HG03045 (cell line): ENCODE data around the gene OPN3.
A peak's percentile ranks its signal among the peaks of the same experiment; 100 is the strongest.

Source experiments
- ATAC-seq: cut with Tn5 transposase; IDR thresholded peaks from one replicate; pipeline ENCODE4 v1.9.1; 2021; ENCODE audit warnings: mild to moderate bottlenecking, moderate library complexity; ENCODE audit not compliant: unreplicated experiment

The OPN3 gene

DNA sequence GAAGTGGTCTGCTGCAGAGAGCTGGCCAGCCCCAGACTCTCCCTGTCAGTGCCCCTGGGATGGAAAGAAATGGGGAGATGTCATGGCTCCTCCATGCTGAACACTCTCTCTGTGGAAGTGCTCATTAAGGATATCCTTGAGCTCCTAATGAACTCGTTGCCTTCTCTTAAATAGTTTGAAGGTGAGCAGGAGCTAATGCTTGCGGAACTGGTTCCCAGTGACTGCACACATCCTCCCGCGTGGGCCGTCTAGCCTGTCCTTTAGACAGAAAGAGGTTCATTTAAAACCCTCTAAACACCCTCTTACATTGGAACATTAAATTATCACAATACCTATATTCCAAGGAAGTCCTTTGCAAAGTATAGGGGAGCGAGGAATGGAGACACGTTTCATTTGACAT lies 6.0 kb upstream of the OPN3 start:
- no peak for ATAC-seq

GRCh38 chr1:241645199-241645598 lies 5.0 kb upstream of the OPN3 start:
- no peak for ATAC-seq

GRCh38 chr1:241644259-241644658 lies 4.1 kb upstream of the OPN3 start:
- ATAC-seq = no peak

DNA sequence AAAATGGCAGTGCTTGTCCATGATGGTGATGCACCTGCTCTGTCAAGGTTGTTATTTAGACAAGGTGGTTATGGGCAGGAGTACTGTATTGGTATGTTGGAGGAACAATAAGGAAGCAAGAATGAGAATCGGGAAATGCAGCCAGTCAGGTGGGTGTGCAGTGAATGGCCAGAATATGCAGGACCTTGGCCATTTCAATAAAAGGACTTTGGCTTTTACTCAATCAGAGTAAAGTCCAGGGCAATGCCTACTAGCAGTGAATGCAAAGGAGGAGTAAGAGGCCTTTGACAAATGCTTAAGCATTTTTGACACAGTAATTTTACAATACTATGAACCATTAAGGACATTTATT lies 2.4 kb upstream of the OPN3 start:
- no peak for ATAC-seq

GRCh38 chr1:241641773-241642592 lies 1.8 kb upstream of the OPN3 start:
- no peak for ATAC-seq

DNA sequence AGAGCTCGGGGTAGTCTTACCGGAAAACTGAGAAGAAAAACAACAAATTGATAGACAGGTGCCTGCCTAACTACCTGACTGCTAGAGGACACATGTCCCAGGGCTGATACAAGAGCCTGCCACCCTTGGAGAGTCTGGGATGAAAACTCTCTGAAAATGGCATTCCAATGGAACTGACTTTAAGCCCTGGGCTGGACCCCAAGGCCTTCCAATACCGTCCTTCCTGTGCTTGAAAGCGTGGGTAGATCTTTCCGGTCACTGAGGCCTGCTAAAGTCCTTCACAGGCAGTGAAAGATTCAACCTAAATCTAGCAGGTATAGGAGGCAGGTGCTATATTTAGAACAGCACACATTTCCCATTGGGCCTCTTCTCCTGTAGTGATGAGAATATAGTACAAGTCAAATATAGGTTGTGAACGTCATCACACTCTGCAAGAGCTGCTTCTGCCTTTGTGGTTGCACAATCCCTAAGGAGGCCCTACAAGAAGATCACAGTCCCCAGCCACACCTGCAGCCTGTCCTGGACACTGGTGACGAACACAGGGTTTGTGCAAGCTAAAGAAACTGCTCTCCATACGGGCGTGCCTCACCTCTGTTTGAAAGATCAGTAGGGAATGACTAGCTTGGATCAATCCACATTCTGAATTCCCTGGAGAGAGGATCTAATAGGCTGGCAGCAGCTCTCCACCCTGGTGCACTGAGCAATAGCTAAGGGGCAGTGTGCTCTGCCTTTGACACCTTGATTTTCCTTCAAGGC lies 876 bp upstream of the OPN3 start:
- ATAC-seq = no peak

DNA sequence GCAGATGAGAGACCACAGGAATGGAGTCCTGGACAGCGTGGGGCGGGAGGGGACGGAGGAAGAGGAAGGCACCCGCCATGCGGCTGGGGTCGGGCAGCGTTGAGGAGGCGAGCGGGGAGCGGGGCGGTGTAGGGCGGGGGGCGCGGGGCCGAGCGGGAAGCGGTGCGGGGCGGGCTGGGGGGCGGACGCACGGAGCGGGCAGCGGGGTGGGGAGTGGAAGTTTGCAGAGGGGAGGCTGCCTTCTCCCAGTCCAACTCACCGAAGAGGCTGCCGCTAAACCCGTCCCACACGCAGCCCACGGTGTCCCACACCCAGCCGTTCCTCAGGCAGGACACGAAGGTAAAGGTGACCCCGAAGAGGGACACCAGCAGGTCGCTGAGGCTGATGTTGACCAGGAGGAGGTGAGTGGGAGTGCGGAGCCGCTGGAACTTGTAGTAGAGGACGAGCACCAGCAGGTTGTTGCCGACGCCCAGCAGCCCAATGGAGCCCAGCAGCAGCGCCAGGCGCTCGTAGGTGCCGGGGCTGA lies 483 bp downstream of the OPN3 start:
- peak; percentile 47 for ATAC-seq

DNA sequence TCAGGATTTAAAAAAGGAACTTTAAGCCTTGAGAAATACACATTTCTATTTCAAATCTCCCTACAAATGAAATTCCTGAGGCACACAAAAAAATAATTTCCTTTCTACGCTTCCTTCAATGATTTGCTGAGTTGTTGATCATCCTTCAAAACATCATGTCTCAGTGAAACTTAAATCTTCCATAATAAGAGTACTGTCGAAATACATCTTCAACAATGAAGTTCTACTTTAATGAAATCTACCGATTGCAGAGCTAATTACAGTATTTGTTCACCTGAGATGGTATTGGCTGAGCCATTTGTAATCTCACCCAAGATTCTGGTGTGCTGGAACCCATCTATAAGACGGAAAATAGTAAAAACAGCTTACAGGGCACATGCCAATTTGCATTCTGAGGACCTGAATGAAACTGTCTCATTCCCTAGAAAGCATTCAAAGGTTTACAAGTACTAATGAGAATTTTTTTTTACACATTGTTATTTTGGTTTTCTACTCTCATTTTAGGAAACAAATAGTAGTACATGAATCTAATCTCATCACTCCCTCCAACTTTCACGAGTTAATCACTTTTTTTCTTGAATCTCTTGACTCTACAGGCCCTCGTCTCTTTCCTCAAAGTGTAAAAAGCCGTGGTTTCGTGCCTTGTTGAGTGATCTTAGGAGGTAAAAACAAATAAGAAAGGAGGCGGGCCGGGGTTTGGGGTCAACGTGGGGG lies 1.1 kb downstream of the OPN3 start:
- no peak for ATAC-seq

- ATAC-seq = no peak
These were observed 2.0 kb downstream of the OPN3 start for GRCh38 chr1:241638099-241638682.

- no peak for ATAC-seq
These were observed 2.6 kb downstream of the OPN3 start for GRCh38 chr1:241637604-241638003.

DNA sequence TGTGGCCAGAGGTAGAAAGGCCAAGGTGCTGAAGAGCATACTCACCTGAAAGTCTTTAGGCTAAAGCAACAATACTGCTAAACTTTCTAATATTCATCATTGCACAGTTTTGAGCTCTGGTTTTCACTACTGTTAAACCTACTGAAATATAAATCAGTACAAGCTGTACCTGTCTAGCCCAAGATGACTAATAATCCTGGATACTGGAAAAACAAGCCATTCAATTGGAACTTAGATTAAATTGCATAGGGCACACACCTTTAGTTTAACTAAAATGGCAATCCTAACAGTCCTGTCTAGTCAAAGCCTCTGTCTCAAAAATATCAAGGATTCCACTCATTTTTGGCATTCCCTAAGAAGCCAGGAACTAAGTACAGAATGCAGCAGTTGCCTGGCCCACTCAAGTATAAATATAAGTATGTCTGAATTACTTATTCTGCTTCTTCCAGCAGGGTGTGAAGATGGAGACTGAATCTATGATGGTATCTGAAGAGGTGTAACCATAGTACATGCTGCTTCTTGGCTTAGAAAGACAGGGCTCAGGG lies 3.1 kb downstream of the OPN3 start:
- ATAC-seq = no peak

GRCh38 chr1:241636291-241636690 lies 3.9 kb downstream of the OPN3 start:
- ATAC-seq = no peak

DNA sequence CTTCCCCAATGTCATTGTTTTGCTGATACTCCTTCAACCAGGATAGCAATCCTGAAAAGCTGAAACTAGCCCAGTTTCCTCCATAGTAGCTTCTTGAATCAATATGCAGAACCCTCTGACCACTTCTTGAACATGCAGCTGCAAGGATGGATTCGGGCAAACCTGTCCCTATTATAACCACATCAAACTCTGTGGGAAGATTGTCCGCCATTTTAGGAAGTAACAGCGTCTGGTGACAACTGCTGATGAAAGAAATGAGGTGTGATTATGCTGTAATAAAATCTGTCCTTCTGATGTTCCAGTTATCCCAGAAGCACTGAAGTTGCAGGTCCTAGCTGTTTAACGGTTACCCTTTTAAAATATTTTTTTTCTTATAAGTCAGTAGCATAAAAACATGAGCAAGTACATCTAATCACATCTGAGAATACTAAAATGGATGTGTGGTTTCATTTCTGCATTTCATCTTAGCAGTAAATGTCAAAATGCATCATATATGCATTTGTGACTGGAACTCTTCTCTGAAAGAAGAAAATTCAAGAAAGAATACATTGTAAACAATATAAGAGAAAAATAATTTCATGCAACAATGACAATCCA lies 4.5 kb downstream of the OPN3 start:
- no peak for ATAC-seq

DNA sequence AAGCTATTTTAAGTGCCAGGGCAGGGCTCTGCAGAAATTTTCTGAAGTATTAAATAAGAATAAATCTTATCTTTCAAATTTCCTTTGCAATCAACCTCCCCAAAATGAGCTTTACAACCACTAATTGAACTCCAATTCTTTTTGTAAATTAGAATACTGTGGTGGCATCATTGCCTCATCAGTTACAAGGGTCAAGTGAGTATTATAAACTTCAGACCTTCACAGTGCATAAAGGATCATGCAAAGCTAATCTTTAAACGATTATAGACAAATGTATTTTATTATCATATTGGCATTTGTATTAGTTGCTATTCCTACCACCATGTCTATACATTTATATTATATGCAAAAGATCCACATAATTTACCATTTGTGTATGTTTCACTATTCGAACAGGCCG lies 7.2 kb downstream of the OPN3 start:
- ATAC-seq = no peak

DNA sequence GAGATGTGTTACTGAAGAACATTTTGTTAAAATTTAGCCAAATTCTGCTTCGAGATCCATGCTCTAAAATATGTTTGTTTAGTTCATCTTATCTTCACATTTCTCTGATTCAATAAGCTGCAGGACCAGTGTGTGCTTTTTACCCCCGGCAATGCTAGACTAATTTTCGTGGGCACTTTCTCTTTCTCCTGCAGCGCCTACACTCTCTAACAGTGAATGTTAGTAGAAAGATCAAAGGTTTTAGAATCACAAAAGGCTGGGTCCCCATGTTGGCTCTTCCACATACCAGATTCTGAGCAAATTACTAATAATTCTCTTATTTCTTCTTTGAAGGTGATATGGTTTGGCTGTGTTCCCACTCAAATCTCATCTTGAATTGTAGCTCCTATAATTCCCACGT lies 8.5 kb downstream of the OPN3 start:
- no peak for ATAC-seq

- ATAC-seq = no peak
These were observed 9.3 kb downstream of the OPN3 start for GRCh38 chr1:241630899-241631298.

DNA sequence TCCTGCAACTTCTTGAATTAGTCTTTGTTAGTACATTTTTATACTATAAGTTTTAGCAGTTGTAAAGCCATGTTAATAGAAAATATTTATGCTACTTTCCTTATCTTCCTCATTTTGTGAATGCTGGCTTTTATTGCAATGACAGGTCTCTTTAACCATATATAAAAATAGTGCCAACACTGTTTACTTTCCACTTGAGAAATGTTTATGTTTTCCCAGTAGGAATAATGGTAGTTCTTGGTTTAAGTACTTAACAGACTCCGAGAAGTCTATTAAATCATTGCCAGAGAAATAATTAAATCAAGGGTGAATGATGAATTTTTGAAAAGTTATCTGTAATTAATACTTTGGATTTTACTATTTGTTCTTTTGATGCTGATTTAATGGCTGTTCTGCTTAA lies 9.7 kb downstream of the OPN3 start:
- ATAC-seq = no peak

DNA sequence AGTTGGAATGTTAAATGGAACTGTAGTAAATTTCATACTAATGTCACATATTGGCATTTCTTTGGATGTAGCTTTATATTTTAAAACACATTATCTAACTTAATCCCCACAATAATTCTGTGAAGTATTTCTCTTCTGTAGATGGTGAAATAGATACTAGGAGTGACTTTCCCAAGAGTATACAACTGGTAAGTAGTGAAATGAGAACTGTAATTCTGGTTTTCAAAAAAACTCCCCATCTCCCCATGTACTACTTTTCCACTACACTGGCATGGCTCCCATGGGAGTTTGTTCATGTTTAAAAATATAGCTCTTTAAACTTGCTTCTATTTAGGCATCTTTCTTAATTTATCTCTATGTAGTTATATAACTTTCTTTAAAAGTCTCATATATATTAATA lies 10.2 kb downstream of the OPN3 start:
- no peak for ATAC-seq

- ATAC-seq = peak; percentile 75
These were observed 12.5 kb downstream of the OPN3 start for GRCh38 chr1:241627453-241628259.

GRCh38 chr1:241624935-241625334 lies 15.2 kb downstream of the OPN3 start:
- no peak for ATAC-seq
